ENCODE results near the gene GCNT1.

The GCNT1 gene

DNA sequence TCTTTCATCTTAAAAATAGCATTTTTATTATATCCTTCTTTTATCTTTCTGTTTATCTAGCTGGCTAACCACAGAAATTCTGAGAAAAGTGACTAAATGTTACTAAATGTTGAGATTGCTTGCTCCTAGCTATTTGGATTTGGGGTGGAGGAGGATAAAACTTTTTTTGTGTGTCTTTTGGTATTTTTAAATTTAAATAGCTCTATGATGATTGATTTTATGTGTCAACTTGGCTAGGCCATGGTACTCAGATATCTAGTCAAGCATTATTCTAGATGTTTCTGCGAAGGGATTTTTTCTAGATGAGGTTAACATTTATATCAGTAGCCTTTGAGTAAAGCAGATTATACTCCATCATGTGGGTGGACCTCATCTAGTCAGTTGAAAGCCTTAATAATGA lies 75.0 kb downstream of the GCNT1 start:
- no peak for DNase-seq (ENCODE audit: low read depth in 2 of 2)

DNA sequence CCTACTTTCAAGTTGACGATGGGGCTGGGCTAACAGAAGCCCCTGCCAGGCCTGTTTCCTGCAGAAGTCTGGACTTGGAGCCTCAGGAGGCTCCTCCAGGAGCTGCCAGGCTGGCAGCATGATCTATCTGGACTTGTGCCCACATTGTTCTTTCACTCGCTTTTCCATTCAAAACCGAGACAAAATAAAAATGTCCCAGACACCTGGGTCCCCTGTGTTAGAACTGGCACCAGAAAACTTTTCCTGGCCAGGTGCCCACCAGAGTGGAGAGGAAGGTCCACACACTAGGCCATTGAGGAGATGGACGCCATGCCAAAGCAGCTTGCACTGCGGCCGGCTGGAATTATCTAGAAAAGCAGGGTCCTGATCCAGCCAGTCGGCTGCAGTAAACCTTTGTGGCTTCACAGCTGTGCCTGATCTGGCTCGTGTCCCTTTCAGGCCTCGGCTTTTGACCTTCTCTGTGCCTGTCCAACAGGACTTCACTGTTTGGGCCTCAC lies 78.2 kb downstream of the GCNT1 start:
- no peak for DNase-seq (ENCODE audit: low read depth in 2 of 2)

DNA sequence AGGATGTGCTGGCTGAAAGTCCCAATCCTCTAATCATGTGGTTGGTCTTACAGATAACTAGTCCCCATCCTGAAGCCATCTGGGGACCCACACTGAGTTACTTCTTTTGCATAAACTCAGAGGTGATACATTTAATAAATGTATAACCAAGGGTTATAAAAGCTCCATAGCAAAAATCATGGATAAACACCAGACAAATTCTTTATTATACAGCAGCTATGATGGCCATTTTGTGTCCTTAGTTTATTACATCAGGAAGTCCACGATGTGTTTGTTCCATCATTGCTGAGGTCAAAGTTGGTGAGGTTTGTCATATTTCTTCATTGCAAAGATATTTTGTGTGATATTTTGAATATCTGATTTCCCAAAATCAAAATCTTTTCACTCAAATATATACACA lies 80.2 kb downstream of the GCNT1 start:
- DNase-seq (ENCODE audit: low read depth in 2 of 2), result no peak

DNA sequence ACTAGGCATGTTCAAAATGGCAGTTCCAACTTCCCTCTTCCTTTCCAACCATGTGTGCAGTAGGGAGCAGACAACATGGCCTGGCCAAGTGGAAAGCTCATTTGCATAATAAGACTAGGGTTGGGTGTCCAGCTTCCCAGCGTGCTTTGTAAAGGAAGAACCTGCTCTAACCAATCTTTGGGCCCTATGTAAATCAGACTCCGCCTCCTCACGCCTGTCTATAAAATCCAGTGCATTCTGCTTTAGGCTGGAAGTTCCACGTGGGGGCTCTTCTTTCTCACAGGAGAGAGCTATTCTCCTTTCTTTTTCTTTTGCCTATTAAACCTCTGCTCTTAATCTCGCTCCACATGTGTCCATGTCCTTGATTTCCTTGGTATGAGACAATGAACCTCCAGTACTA lies 83.4 kb downstream of the GCNT1 start:
- no peak for DNase-seq (ENCODE audit: low read depth in 2 of 2)

DNA sequence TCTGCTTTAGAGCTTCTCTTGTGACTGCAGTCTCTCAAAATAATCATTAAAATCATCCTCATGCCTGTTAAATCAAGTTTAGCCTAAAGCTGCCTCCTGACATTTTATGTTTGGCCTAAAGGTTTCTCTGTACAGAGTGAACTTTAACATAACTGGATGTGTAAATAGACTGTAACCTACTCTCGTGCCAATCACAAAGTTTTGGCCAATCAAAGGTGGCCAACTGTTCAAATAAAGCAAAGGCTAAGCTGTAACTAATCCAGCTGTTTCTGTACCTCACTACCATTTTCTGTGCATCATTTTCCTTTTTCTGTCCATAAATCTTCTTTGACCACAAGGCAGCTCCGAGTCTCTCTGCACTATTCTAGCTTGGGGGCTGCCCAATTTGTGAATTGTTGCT lies 86.2 kb downstream of the GCNT1 start:
- no peak for DNase-seq (ENCODE audit: low read depth in 2 of 2)

DNA sequence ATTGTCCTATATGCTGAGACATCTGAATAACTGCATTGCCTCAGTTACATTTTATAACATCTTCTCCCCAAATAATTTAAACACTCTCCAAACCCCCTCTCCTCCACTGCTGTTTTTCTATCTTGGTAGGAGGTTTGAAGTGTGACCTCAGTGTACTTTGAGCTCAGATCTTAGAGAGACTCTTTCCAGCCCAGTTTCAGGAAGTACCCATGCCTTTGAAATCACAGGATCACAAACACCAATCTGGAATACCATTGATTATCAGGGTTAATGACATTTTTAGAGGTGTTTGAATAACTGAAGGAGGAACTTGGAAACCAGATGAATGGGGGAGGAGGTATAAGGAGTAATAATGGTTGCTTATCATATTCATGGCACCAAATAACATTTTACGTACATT lies 93.2 kb downstream of the GCNT1 start:
- DNase-seq (ENCODE audit: low read depth in 2 of 2), result no peak

DNA sequence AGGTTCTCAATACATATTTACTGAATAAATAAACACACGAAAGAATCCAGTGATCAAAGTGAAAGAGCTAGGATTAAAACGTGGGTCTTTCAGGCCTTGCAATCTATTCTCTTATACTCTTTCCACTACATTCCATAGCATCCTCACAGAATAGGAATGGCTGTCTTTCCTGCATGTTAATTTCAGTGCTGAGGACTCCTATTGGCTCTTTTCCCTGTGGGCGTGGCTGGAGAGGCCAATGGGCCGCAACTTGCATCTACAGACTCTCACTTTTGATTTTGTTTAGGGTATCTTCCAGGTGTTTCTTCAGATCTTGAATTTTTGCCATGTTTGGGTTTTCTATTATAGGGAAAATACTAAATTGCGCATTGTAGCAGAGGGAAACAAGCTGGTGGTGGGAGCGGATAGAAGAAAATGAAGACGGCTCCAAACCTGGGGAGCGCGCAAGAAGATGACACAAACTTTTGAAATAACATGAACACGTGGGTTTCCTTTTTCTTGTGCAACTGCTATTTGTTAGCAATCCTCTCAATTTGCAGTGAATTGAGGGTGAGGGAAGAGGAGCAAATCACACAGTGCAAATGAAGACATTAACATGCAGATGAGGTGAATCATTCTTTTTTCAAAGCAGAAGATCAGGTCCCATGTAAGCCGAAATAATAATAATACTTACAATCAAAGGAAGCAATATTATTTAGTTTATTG lies 93.9 kb downstream of the GCNT1 start:
- DNase-seq (ENCODE audit: low read depth in 2 of 2), result no peak

DNA sequence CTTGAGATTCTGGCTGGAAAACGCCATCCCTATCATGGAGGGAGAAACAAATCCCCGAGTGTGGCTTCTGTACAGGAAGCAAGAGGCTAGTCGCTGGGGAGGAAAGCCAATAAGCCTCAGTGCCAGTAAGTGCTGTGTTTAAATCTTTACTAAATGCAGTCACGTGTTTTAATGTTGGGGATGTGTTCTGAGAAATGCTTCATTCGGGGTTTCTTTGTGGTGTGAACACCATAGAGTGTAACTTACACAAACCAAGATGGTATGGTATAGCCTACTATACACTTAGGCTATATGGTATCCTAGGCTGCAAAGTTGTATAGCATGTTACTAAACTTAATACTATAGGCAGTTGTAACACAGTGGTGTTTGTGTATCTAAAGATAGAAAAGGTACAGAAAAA lies 94.7 kb downstream of the GCNT1 start:
- no peak for DNase-seq (ENCODE audit: low read depth in 2 of 2)

Data from stimulated activated CD8-positive, alpha-beta memory T cell treated with anti-CD3 and anti-CD28 coated beads, Interleukin-7, amount 100 ng/mL, for 4 hours (primary cell).